Kidney epithelial cell (primary cell): ENCODE results near the gene OS9. TPM values are rescaled to one million over a fixed set of nuclear protein-coding genes. Genes with fewer than 3 reads are reported as not detected.
"Not testable (repeated sequence)": the region's sequence is repeated elsewhere in the genome, so short reads cannot be mapped to it uniquely, and the experiment has no call there.

Experiments used
- DNase-seq: peaks from one replicate; pipeline ENCODE4 v3.0.0-alpha.2; 2010; ENCODE audit warnings: low read depth
- H3K27me3 ChIP-seq: 2 replicates; pipeline ENCODE4 v1.6.0; 2011; ENCODE audit warnings: low read length; ENCODE audit not compliant: control insufficient read depth, insufficient read depth
- H3K36me3 ChIP-seq: 2 replicates; pipeline ENCODE4 v1.5.1; 2011; ENCODE audit warnings: low read length; ENCODE audit not compliant: control insufficient read depth, insufficient read depth
- H3K4me3 ChIP-seq: 2 replicates; pipeline ENCODE4 v1.5.1; 2011; ENCODE audit warnings: low read depth, mild to moderate bottlenecking, control low read depth, low read length
- total RNA-seq: library from RNA; depleted of rRNA; stranded (reverse); fragments of >200 nt; gene quantifications from 2 replicates; pipeline ENCODE4 v1.2.3, GENCODE V29; 2015
- TF ChIP-seq, protein P1 (sequence below): IDR thresholded peaks from 2 replicates; pipeline ENCODE4 v1.5.1; 2011; ENCODE audit warnings: mild to moderate bottlenecking, moderate library complexity, low read length, control low read depth, inconsistent platforms; ENCODE audit not compliant: insufficient read depth, poor library complexity, severe bottlenecking

Gene OS9
- total RNA-seq, 1 donor from 2014 or later: 310 TPM

GRCh38 chr12:57720606-57721595 is 27.0 kb downstream of the OS9 start:
- TF ChIP-seq, protein P1, sequence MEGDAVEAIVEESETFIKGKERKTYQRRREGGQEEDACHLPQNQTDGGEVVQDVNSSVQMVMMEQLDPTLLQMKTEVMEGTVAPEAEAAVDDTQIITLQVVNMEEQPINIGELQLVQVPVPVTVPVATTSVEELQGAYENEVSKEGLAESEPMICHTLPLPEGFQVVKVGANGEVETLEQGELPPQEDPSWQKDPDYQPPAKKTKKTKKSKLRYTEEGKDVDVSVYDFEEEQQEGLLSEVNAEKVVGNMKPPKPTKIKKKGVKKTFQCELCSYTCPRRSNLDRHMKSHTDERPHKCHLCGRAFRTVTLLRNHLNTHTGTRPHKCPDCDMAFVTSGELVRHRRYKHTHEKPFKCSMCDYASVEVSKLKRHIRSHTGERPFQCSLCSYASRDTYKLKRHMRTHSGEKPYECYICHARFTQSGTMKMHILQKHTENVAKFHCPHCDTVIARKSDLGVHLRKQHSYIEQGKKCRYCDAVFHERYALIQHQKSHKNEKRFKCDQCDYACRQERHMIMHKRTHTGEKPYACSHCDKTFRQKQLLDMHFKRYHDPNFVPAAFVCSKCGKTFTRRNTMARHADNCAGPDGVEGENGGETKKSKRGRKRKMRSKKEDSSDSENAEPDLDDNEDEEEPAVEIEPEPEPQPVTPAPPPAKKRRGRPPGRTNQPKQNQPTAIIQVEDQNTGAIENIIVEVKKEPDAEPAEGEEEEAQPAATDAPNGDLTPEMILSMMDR: no peak
- H3K36me3 ChIP-seq: peaks cover 2% of the 10 kb centered on the region
- peaks cover 12% of the 10 kb centered on the region for H3K27me3 ChIP-seq
- no peak overlapping the region for H3K4me3 ChIP-seq
- DNase-seq: no peak

DNA sequence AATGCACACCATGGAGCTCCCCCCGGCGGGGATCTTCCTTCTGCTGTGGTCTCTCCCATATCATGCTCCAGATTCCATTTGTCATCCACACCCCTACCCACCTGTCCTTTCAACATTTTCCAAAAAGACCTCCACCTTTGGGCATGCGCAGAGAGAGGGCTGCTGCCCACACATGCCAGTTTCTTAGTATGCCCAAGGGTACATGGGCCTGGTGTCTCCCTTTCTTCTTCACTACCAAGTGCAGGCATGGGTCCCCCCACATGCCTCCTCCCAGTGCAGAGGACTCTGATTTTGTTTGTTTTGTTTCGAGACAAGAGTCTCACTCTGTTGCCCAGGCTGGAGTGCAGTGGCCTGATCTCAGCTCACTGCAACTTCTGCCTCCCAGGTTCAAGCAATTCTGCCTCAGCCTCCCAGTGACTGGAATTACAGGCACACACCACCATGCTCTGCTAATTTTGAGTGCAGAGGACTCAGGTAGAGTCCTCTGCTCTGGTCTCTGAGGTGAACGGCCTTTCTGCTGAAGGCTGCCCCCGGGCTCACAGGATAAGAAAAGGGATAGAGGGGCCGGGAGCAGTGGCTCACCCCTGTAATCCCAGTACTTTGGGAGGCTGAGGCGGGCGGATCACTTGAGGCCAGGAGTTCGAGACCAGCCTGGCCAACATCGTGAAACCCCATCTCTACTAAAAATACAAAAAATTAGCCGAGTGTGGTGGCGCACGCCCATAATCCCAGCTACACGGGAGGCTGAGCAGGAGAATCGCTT is 28.1 kb downstream of the OS9 start:
- not testable (repeated sequence) for DNase-seq, H3K36me3 ChIP-seq, H3K4me3 ChIP-seq
- peaks cover 23% of the 10 kb centered on the region for H3K27me3 ChIP-seq

- H3K4me3 ChIP-seq: no peak overlapping the region
- no peak for DNase-seq
- H3K27me3 ChIP-seq: peaks cover 32% of the 10 kb centered on the region
- peaks cover 2% of the 10 kb centered on the region for H3K36me3 ChIP-seq
- TF ChIP-seq, protein P1: no peak
These were observed 29.0 kb downstream of the OS9 start for GRCh38 chr12:57722716-57723629.

DNA sequence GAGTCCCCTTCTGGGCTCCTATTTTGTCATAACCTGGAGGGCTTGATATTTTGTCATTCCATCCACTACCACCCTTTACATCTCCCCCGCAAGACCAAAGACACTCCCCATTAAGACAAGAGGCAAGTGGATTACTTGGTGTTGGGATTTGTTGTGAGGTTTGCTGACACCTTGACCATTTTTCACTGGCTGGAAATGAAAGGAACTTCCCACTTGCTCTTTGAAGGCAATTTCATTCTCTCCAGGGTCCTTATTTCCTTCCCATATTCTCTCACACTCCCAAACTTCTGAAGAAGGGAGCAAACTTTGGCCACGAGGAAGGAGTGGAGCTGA is 29.7 kb downstream of the OS9 start:
- TF ChIP-seq, protein P1: no peak
- no peak for DNase-seq

GRCh38 chr12:57724003-57724935 is 30.3 kb downstream of the OS9 start:
- Histone ChIP-seq H3K4me3 (no peak overlapping the region), H3K27me3 (peaks cover 40% of the 10 kb centered on the region), H3K36me3 (no peaks in the 10 kb centered on the region)
- TF ChIP-seq, protein P1: no peak
- DNase-seq: no peak

More for the DNA sequence above, 29.7 kb downstream of the OS9 start:
- Histone ChIP-seq H3K36me3 (peaks cover 2% of the 10 kb centered on the region), H3K27me3 (peaks cover 38% of the 10 kb centered on the region), H3K4me3 (no peak overlapping the region)
